ENCODE results near the gene PCGF1. TPM values are rescaled to one million over a fixed set of nuclear protein-coding genes. Genes with fewer than 3 reads are reported as not detected.
A peak's percentile ranks its signal among the peaks of the same experiment; 100 is the strongest.

PCGF1 gene
- total and polyA plus RNA-seq, 9 of the 15 experiments (the other 6 are each of a cell fraction or from before 2014, with no cell fraction given), result 20.3 to 45.7 (median 29.3) TPM

DNA sequence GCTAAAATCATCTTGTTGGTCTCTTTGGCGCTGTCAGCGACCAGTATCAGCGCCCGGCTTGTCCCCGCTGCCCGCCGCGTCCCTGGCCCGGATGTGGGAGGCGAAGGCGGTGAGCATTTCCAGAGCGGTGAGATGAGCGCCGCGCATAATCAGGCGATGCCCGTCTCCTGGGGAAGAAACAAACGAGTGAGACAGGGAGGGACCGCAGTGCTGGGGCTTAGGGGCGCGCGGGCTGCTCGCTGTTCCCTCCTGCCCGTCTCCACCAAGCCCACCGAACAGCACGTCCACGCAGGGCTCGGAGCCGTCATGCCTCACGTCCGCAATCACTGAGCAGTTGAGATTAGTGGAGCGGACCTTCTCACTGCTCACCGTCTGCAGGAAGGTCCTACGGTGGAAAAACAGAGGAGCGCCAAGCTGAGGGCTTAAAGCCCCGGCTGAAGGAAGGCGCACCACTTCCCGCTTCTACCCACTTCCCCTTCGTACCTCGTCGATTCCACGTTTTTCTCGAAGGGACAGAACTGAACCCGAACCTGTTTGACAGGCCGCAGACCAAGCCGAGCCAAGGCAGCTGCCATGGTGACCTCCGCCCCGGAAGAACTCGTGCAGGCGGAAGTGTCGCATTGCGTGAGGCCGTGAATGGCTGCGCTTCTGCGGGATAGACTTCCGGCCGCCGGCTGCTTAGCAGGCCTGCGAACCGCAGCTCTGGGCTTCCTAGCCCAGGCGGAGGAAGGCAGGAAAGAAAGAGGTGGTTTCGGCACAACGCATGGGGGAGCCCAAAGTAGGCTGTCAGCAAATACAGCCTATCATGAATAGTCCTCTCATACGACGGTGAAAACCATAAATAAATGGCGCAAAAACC is 35.2 kb downstream of the PCGF1 start, which contains the start of gene MRPL53 (continued):
- TF ChIP-seq, protein P1, sequence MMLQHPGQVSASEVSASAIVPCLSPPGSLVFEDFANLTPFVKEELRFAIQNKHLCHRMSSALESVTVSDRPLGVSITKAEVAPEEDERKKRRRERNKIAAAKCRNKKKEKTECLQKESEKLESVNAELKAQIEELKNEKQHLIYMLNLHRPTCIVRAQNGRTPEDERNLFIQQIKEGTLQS (IDR thresholded peaks at IDR 0.05), result no peak
- TF ChIP-seq, protein P1 (CRISPR knock-in tag; conservative IDR thresholded peaks at IDR 0.05), result no peak
- TF ChIP-seq, protein P2, sequence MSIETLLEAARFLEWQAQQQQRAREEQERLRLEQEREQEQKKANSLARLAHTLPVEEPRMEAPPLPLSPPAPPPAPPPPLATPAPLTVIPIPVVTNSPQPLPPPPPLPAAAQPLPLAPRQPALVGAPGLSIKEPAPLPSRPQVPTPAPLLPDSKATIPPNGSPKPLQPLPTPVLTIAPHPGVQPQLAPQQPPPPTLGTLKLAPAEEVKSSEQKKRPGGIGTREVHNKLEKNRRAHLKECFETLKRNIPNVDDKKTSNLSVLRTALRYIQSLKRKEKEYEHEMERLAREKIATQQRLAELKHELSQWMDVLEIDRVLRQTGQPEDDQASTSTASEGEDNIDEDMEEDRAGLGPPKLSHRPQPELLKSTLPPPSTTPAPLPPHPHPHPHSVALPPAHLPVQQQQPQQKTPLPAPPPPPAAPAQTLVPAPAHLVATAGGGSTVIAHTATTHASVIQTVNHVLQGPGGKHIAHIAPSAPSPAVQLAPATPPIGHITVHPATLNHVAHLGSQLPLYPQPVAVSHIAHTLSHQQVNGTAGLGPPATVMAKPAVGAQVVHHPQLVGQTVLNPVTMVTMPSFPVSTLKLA (conservative IDR thresholded peaks at IDR 0.05), result peak; percentile 75 to 86
- TF ChIP-seq NCOA1 (IDR thresholded peaks at IDR 0.05; ENCODE audit: low read depth) (peak; percentile 74), ZNF699 (CRISPR knock-in tag; IDR thresholded peaks at IDR 0.05; ENCODE audit: insufficient replicate concordance) (no peak), SREBF2 (CRISPR knock-in tag; IDR thresholded peaks at IDR 0.05) (no peak), HDAC1 (IDR thresholded peaks at IDR 0.05) (peak in 1 of 2 experiments; percentile 87; a peak in 1 of 4 replicates), ZNF133 (CRISPR knock-in tag; IDR thresholded peaks at IDR 0.05) (no peak), POLR2B (IDR thresholded peaks at IDR 0.05; ENCODE audit: low read depth, partially characterized antibody) (peak; percentile 98), U2AF1 (optimal IDR thresholded peaks at IDR 0.05; ENCODE audit: low read depth, low read length) (no peak), ZNF583 (CRISPR knock-in tag; IDR thresholded peaks at IDR 0.05) (0 out of 2 replicates have a peak, but pooled peaks have one; percentile 61), KDM5B (IDR thresholded peaks at IDR 0.05; ENCODE audit: insufficient replicate concordance, low read depth, low read length) (peak; percentile 95), PHF8 (IDR thresholded peaks at IDR 0.05; ENCODE audit: borderline replicate concordance, low read length) (peak; percentile 86), MBD2 (IDR thresholded peaks at IDR 0.05; ENCODE audit: borderline replicate concordance, low read depth) (peak; percentile 84), ZNF584 (CRISPR knock-in tag; IDR thresholded peaks at IDR 0.05; ENCODE audit: low read depth) (no peak), HMGN3 (IDR thresholded peaks at IDR 0.05; ENCODE audit: borderline replicate concordance, extremely low read depth, insufficient read length, low read depth, low read length) (peak; percentile 72)
- TF ChIP-seq, protein P3, sequence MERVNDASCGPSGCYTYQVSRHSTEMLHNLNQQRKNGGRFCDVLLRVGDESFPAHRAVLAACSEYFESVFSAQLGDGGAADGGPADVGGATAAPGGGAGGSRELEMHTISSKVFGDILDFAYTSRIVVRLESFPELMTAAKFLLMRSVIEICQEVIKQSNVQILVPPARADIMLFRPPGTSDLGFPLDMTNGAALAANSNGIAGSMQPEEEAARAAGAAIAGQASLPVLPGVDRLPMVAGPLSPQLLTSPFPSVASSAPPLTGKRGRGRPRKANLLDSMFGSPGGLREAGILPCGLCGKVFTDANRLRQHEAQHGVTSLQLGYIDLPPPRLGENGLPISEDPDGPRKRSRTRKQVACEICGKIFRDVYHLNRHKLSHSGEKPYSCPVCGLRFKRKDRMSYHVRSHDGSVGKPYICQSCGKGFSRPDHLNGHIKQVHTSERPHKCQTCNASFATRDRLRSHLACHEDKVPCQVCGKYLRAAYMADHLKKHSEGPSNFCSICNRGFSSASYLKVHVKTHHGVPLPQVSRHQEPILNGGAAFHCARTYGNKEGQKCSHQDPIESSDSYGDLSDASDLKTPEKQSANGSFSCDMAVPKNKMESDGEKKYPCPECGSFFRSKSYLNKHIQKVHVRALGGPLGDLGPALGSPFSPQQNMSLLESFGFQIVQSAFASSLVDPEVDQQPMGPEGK (CRISPR knock-in tag; IDR thresholded peaks at IDR 0.05; ENCODE audit: borderline replicate concordance), result no peak

Data from K562 (cell line).